HCT116 (cell line): ENCODE data around the gene SNRPF. TPM values are rescaled to one million over a fixed set of nuclear protein-coding genes. Genes with fewer than 3 reads are reported as not detected.

Source experiments
- ATAC-seq: fragments of 200-7000 bp; cut with Tn5 transposase; 2 replicates; pipeline ENCODE4 v1.9.1; 2020; ENCODE audit warnings: mild to moderate bottlenecking, moderate library complexity
- BruUV-seq: library from RNA; stranded (reverse); fragments of 400-500 nt; replicated peaks from 2 replicates; lab custom pipeline; 2021; lab: Mats Ljungman, UMichigan
- CTCF ChIA-PET: fragments of 300-600 bp; sonication (Branson Sonifier 250); formaldehyde crosslinking; loops from one replicate; lab custom pipeline; 2021; ENCODE audit warnings: antibody characterized with exemption; lab: Charles Lee
- POLR2A ChIA-PET: fragments of 300-600, 350-600 bp; sonication (Branson Sonifier 250); formaldehyde crosslinking; loops from one replicate; lab custom pipeline; 2021; ENCODE audit warnings: antibody characterized with exemption; lab: Charles Lee
- RAD21 ChIA-PET, 2 experiments: fragments of 300-600 bp; sonication (Branson Sonifier 250); formaldehyde crosslinking; loops; one replicate each; lab custom pipeline; 2023; ENCODE audit warnings: low total read pairs in 2 of 2; ENCODE audit not compliant: uncharacterized antibody in 2 of 2, unreplicated experiment in 2 of 2, low non-redundant PET in 1 of 2; lab: Charles Lee
- DNase-seq: peaks from one replicate; pipeline ENCODE4 v3.0.0-alpha.2; 2010; ENCODE audit warnings: low read depth, low spot score
- H2AFZ ChIP-seq: fragments of 200-600 bp; shearing (Covaris generic), sonication (generic); 2 replicates; pipeline ENCODE4 v1.6.1; 2017; ENCODE audit warnings: low read depth, mixed run types, mixed read lengths, antibody characterized with exemption, low read length; ENCODE audit not compliant: poor library complexity, severe bottlenecking
- H3K27ac ChIP-seq: 2 replicates; pipeline ENCODE4 v1.5.1; 2012; ENCODE audit warnings: low read depth, low read length
- H3K27me3 ChIP-seq: fragments of 200-600 bp; sonication (generic); 2 replicates; pipeline ENCODE4 v1.6.1; 2016; ENCODE audit warnings: mixed run types, low read length, mixed read lengths; ENCODE audit not compliant: insufficient read depth
- H3K36me3 ChIP-seq, 2 experiments: fragments of 200-500 bp in 1 of 2; fragments of 200-600 bp in 1 of 2; sonication (Bioruptor generic) in 1 of 2; sonication (generic) in 1 of 2; 2 replicates each; pipeline versions ENCODE4 v1.5.1 to v1.6.1; 2014 to 2016; ENCODE audit warnings: low read length in 2 of 2, inconsistent platforms in 1 of 2, mixed read lengths in 1 of 2, mixed run types in 1 of 2; ENCODE audit not compliant: insufficient read depth in 2 of 2, control insufficient read depth in 1 of 2
- H3K4me1 ChIP-seq, 2 experiments: fragments of 200-600 bp in 1 of 2; sonication (generic) in 1 of 2; 2 replicates each; pipeline versions ENCODE4 v1.5.1 to v1.6.1; 2012 to 2017; ENCODE audit warnings: low read length in 2 of 2, inconsistent platforms in 1 of 2, mild to moderate bottlenecking in 1 of 2, mixed read lengths in 1 of 2, mixed run types in 1 of 2, moderate library complexity in 1 of 2; ENCODE audit not compliant: insufficient read depth in 2 of 2, control insufficient read depth in 1 of 2
- H3K4me2 ChIP-seq: fragments of 200-600 bp; sonication (generic); 2 replicates; pipeline ENCODE4 v1.6.1; 2017; ENCODE audit warnings: mixed run types, low read length, mixed read lengths
- H3K4me3 ChIP-seq, 2 experiments: fragments of 200-600 bp in 1 of 2; sonication (generic) in 1 of 2; replicated peaks in 1 of 2; 2 replicates each; pipeline ENCODE4 v1.5.1; 2011 to 2016; ENCODE audit warnings: low read length in 2 of 2, control low read depth in 1 of 2, low read depth in 1 of 2, mild to moderate bottlenecking in 1 of 2, mixed read lengths in 1 of 2, mixed run types in 1 of 2
- H3K79me2 ChIP-seq: fragments of 200-600 bp; sonication (generic); 2 replicates; pipeline ENCODE4 v1.6.1; 2017; ENCODE audit warnings: mild to moderate bottlenecking, mixed run types, low read length, moderate library complexity, mixed read lengths; ENCODE audit not compliant: insufficient read depth
- H3K9ac ChIP-seq: fragments of 200-600 bp; sonication (generic); 2 replicates; pipeline ENCODE4 v1.6.1; 2016; ENCODE audit warnings: low read length, mixed read lengths
- H3K9me2 ChIP-seq: fragments of 200-600 bp; sonication (generic), shearing (Covaris generic); 2 replicates; pipeline ENCODE4 v1.6.1; 2017; ENCODE audit warnings: mixed run types, mild to moderate bottlenecking, moderate library complexity; ENCODE audit not compliant: insufficient read depth
- H3K9me3 ChIP-seq, 2 experiments: fragments of 200-500 bp in 1 of 2; fragments of 200-600 bp in 1 of 2; sonication (Bioruptor generic) in 1 of 2; sonication (generic) in 1 of 2; 2 replicates each; pipeline ENCODE4 v1.6.1; 2014 to 2017; ENCODE audit warnings: low read length in 2 of 2, mixed read lengths in 2 of 2, inconsistent platforms in 1 of 2, low read depth in 1 of 2, mild to moderate bottlenecking in 1 of 2, mixed run types in 1 of 2, moderate library complexity in 1 of 2; ENCODE audit not compliant: control insufficient read depth in 1 of 2, insufficient read depth in 1 of 2
- H4K20me1 ChIP-seq: fragments of 200-600 bp; sonication (generic), shearing (Covaris generic); 2 replicates; pipeline ENCODE4 v1.6.1; 2017; ENCODE audit warnings: mixed run types, mild to moderate bottlenecking, moderate library complexity; ENCODE audit not compliant: insufficient read depth
- CBX3 ChIP-seq: IDR thresholded peaks from 2 replicates; pipeline ENCODE4 v1.6.1; 2012; ENCODE audit warnings: low read depth
- CEBPB ChIP-seq: IDR thresholded peaks from 2 replicates; pipeline ENCODE4 v1.6.1; 2012; ENCODE audit warnings: low read depth
- CTCF ChIP-seq, 3 experiments: fragments of 200-600 bp in 1 of 3; sonication (generic) in 1 of 3; IDR thresholded peaks in 2 of 3; conservative IDR thresholded peaks in 1 of 3; 2 replicates each; pipeline ENCODE4 v1.5.1; 2012 to 2017; ENCODE audit warnings: low read depth in 2 of 3, low read length in 2 of 3, antibody characterized with exemption in 1 of 3, borderline replicate concordance in 1 of 3, control low read depth in 1 of 3, mild to moderate bottlenecking in 1 of 3, mixed read lengths in 1 of 3, mixed run types in 1 of 3, moderate library complexity in 1 of 3; ENCODE audit not compliant: insufficient read depth in 1 of 3
- EGR1 ChIP-seq: IDR thresholded peaks from 2 replicates; pipeline ENCODE4 v1.6.1; 2012; ENCODE audit warnings: low read depth
- ELF1 ChIP-seq: IDR thresholded peaks from 2 replicates; pipeline ENCODE4 v1.6.1; 2012; ENCODE audit warnings: low read depth, borderline replicate concordance
- EZH2 ChIP-seq: fragments of 200-600 bp; sonication (generic); IDR thresholded peaks from 2 replicates; pipeline ENCODE4 v1.6.1; 2017; ENCODE audit warnings: antibody characterized with exemption, mixed run types
- EZH2phosphoT487 ChIP-seq: fragments of 200-600 bp; IDR thresholded peaks from 2 replicates; pipeline ENCODE4 v1.6.1; 2018; ENCODE audit warnings: antibody characterized with exemption, borderline replicate concordance
- FOSL1 ChIP-seq: IDR thresholded peaks from 2 replicates; pipeline ENCODE4 v1.6.1; 2012; ENCODE audit warnings: low read depth
- MAX ChIP-seq: IDR thresholded peaks from 2 replicates; pipeline ENCODE4 v1.6.1; 2012
- POLR2A ChIP-seq: IDR thresholded peaks from 2 replicates; pipeline ENCODE4 v1.7.0; 2011; ENCODE audit warnings: borderline replicate concordance; ENCODE audit not compliant: insufficient read depth, insufficient read length; ENCODE audit errors: extremely low read depth
- RAD21 ChIP-seq: IDR thresholded peaks from 2 replicates; pipeline ENCODE4 v1.6.1; 2012; ENCODE audit warnings: low read depth, mild to moderate bottlenecking
- REST ChIP-seq: IDR thresholded peaks from 2 replicates; pipeline ENCODE4 v1.6.1; 2012; ENCODE audit warnings: low read depth
- SIN3A ChIP-seq: IDR thresholded peaks from 2 replicates; pipeline ENCODE4 v1.6.1; 2012; ENCODE audit warnings: low read depth
- SP1 ChIP-seq: IDR thresholded peaks from 2 replicates; pipeline ENCODE4 v1.6.1; 2012; ENCODE audit warnings: low read depth
- SRF ChIP-seq: IDR thresholded peaks from 2 replicates; pipeline ENCODE4 v1.6.1; 2012; ENCODE audit warnings: low read depth
- TCF7L2 ChIP-seq: IDR thresholded peaks from 2 replicates; pipeline ENCODE4 v1.7.0; 2011; ENCODE audit warnings: borderline replicate concordance, inconsistent platforms; ENCODE audit not compliant: insufficient read depth, insufficient read length; ENCODE audit errors: extremely low read depth
- YY1 ChIP-seq: IDR thresholded peaks from 2 replicates; pipeline ENCODE4 v1.6.1; 2011; ENCODE audit warnings: low read length, low read depth, moderate library complexity, mild to moderate bottlenecking; ENCODE audit not compliant: insufficient replicate concordance; ENCODE audit errors: extremely low read depth
- ZBTB33 ChIP-seq: IDR thresholded peaks from 2 replicates; pipeline ENCODE4 v1.6.1; 2011; ENCODE audit warnings: mild to moderate bottlenecking, low read length, moderate library complexity; ENCODE audit not compliant: insufficient replicate concordance; ENCODE audit errors: extremely low read depth
- intact Hi-C: fragments of 100-400 bp; cut with micrococcal nuclease; formaldehyde crosslinking; loops from 2 replicates; pipeline ENCODE4 v1.10.0; 2022
- total RNA-seq: library from RNA; stranded (reverse); gene quantifications from one replicate; pipeline ENCODE4 v1.2.1, GENCODE V29; 2021; ENCODE audit not compliant: unreplicated experiment
- TF ChIP-seq, protein P1 (sequence below): IDR thresholded peaks from 2 replicates; pipeline ENCODE4 v1.6.1; 2012

Gene SNRPF
- total RNA-seq, 1 experiment from 2014 or later: 56.3 TPM

DNA sequence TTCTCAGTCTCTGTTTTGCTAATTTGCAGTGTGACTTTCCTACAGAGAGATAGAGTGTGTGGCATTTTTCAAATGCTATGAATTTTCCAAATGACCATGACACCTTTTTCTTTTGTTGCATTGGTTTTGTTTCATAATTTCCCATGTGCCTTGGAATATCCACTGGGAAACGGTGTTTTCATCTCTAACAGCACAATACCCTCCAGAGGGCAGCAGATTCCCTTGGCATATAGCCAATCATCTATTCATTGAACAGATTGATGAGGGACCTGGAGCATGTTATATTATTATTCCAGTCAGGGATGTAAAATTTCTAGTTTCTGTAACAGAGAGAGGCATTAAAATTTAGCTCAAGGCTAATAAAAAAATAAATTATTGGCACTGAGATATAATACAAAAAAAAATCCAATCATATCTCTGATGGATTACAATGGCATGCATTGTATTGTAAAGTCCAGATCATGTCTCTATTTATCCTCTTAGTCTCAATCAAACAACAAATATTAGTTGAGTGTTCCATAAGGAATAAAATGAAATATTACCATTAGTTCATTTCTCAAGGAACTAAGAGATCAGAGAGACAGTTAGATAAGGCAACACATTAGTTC is 38.6 kb upstream of the SNRPF start (continued):
- no peak for TF ChIP-seq CEBPB
- TF ChIP-seq MAX: peak; percentile 40; the same call in 1 of the 2 replicates

GRCh38 chr12:95829395-95829794 is 29.4 kb upstream of the SNRPF start:
- no peak overlapping the region for H3K9ac ChIP-seq
- no peaks in the 10 kb centered on the region for H4K20me1 ChIP-seq
- no peak for ATAC-seq
- H3K4me1 ChIP-seq: no peaks in the 10 kb centered on the region
- no peak for TF ChIP-seq REST
- no peak for TF ChIP-seq ZBTB33
- TF ChIP-seq RAD21: no peak
- TF ChIP-seq EZH2phosphoT487: no peak
- TF ChIP-seq CTCF (IDR thresholded peaks at IDR 0.05 in 2 of 3, conservative IDR thresholded peaks at IDR 0.05 in 1 of 3; ENCODE audit: borderline replicate concordance in 1 of 3, insufficient read depth in 1 of 3, low read depth in 2 of 3, low read length in 2 of 3): no peak
- TF ChIP-seq SRF: no peak
- TF ChIP-seq POLR2A: no peak
- TF ChIP-seq TCF7L2: no peak
- TF ChIP-seq EZH2: no peak
- no peak for TF ChIP-seq EGR1
- TF ChIP-seq FOSL1: no peak
- TF ChIP-seq YY1: no peak
- no peak for TF ChIP-seq CEBPB
- TF ChIP-seq, protein P1, sequence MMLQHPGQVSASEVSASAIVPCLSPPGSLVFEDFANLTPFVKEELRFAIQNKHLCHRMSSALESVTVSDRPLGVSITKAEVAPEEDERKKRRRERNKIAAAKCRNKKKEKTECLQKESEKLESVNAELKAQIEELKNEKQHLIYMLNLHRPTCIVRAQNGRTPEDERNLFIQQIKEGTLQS: no peak
- TF ChIP-seq SP1: no peak
- no peak for TF ChIP-seq SIN3A
- TF ChIP-seq CBX3: no peak
- TF ChIP-seq ELF1: no peak
- TF ChIP-seq, all 23 proteins: peak for 0
- no TSS peak for BruUV-seq
- ChIA-PET RAD21 (no interaction called here), POLR2A (no interaction called here), CTCF (no interaction called here)
- Histone ChIP-seq H3K36me3 (no peaks in the 10 kb centered on the region), H2AFZ (no peak overlapping the region), H3K9me2 (no peaks in the 10 kb centered on the region), H3K9me3 (no peaks in the 10 kb centered on the region), H3K4me2 (no peak overlapping the region), H3K27ac (no peak overlapping the region), H3K27me3 (no peaks in the 10 kb centered on the region), H3K79me2 (no peaks in the 10 kb centered on the region), H3K4me3 (no peak overlapping the region)
- intact Hi-C loops: no loop called here
- no peak for DNase-seq
